Measurements from ENCODE around the gene CALHM1.
A peak's percentile ranks its signal among the peaks of the same experiment; 100 is the strongest.

CALHM1 gene

GRCh38 chr10:103447187-103447586 is 11.5 kb downstream of the CALHM1 start:
- no peak for DNase-seq
- Histone ChIP-seq H3K4me1 (ENCODE audit: control insufficient read depth, insufficient read depth, low read depth, low read length) (peaks cover 15% of the 10 kb centered on the region), H3K23ac (ENCODE audit: low read length in 2 of 2) (no peak overlapping the region), H3K27me3 (ENCODE audit: control insufficient read depth in 1 of 2, insufficient read depth in 1 of 2, low read length in 2 of 2) (no peaks in the 10 kb centered on the region), H4K8ac (ENCODE audit: low read length) (no peak overlapping the region), H3K27ac (ENCODE audit: low read length, poor library complexity, severe bottlenecking) (no peak overlapping the region), H3K9me3 (ENCODE audit: control insufficient read depth, low read length) (no peaks in the 10 kb centered on the region), H3K4me3 (ENCODE audit: insufficient read depth in 1 of 2, low read depth in 1 of 2, low read length in 2 of 2) (peak overlapping the region in 1 of 2 experiments; percentile 40), H3K4me2 (ENCODE audit: low read length, poor library complexity, severe bottlenecking) (no peak overlapping the region), H3K18ac (ENCODE audit: low read depth in 1 of 2, low read length in 2 of 2) (no peak overlapping the region), H2BK15ac (ENCODE audit: low read depth, poor library complexity, severe bottlenecking) (no peak overlapping the region), H3K14ac (ENCODE audit: low read length in 2 of 2) (no peak overlapping the region), H2BK120ac (ENCODE audit: low read depth, low read length) (no peak overlapping the region), H4K91ac (ENCODE audit: low read length) (peak overlapping the region; percentile 28), H2BK5ac (ENCODE audit: low read depth, low read length, poor library complexity, severe bottlenecking) (no peak overlapping the region), H2BK12ac (ENCODE audit: low read length in 2 of 2) (no peak overlapping the region), H2AK5ac (ENCODE audit: low read length, severe bottlenecking) (no peak overlapping the region), H3K9ac (ENCODE audit: low read length) (peak overlapping the region; percentile 47), H2AFZ (ENCODE audit: low read depth, low read length) (no peak overlapping the region), H3K4ac (ENCODE audit: low read depth in 1 of 2, low read length in 2 of 2) (no peak overlapping the region), H3K79me1 (replicated peaks; ENCODE audit: low read length, poor library complexity, severe bottlenecking) (peaks cover 8% of the 10 kb centered on the region), H3K36me3 (ENCODE audit: control insufficient read depth in 1 of 2, insufficient read depth in 2 of 2, low read depth in 1 of 2, low read length in 2 of 2) (peaks cover 68 to 73% of the 10 kb centered on the region in 2 experiments)
- 98% methylated on average over 23 of the region's 23 CpGs for WGBS

- Histone ChIP-seq H2BK15ac (ENCODE audit: low read depth, poor library complexity, severe bottlenecking) (no peak overlapping the region), H2AK5ac (ENCODE audit: low read length, severe bottlenecking) (no peak overlapping the region), H3K14ac (ENCODE audit: low read length in 2 of 2) (no peak overlapping the region), H3K23ac (ENCODE audit: low read length in 2 of 2) (no peak overlapping the region), H3K79me1 (replicated peaks; ENCODE audit: low read length, poor library complexity, severe bottlenecking) (peaks cover 8% of the 10 kb centered on the region), H2BK120ac (ENCODE audit: low read depth, low read length) (no peak overlapping the region), H3K9ac (ENCODE audit: low read length) (peak overlapping the region; percentile 74), H2BK5ac (ENCODE audit: low read depth, low read length, poor library complexity, severe bottlenecking) (no peak overlapping the region), H3K9me3 (ENCODE audit: control insufficient read depth, low read length) (no peaks in the 10 kb centered on the region), H3K27me3 (ENCODE audit: control insufficient read depth in 1 of 2, insufficient read depth in 1 of 2, low read length in 2 of 2) (no peaks in the 10 kb centered on the region), H3K18ac (ENCODE audit: low read depth in 1 of 2, low read length in 2 of 2) (peak overlapping the region in 1 of 2 experiments; percentile 56), H3K4ac (ENCODE audit: low read depth in 1 of 2, low read length in 2 of 2) (no peak overlapping the region), H2AFZ (ENCODE audit: low read depth, low read length) (no peak overlapping the region), H4K8ac (ENCODE audit: low read length) (peak overlapping the region; percentile 74), H3K36me3 (ENCODE audit: control insufficient read depth in 1 of 2, insufficient read depth in 2 of 2, low read depth in 1 of 2, low read length in 2 of 2) (peaks cover 74 to 79% of the 10 kb centered on the region in 2 experiments), H4K91ac (ENCODE audit: low read length) (no peak overlapping the region), H3K4me1 (ENCODE audit: control insufficient read depth, insufficient read depth, low read depth, low read length) (peaks cover 13% of the 10 kb centered on the region), H3K4me3 (ENCODE audit: insufficient read depth in 1 of 2, low read depth in 1 of 2, low read length in 2 of 2) (peak overlapping the region in 1 of 2 experiments; percentile 48), H3K27ac (ENCODE audit: low read length, poor library complexity, severe bottlenecking) (no peak overlapping the region), H3K4me2 (ENCODE audit: low read length, poor library complexity, severe bottlenecking) (no peak overlapping the region), H2BK12ac (ENCODE audit: low read length in 2 of 2) (peak overlapping the region in 1 of 2 experiments; percentile 26)
- peak; percentile 83 for DNase-seq
- 62% methylated on average over 9 of the region's 12 CpGs for WGBS
Observed at GRCh38 chr10:103445767-103446567, 12.7 kb downstream of the CALHM1 start.

GRCh38 chr10:103445366-103445765 is 13.3 kb downstream of the CALHM1 start:
- no peak overlapping the region for H3K18ac ChIP-seq (ENCODE audit: low read depth in 1 of 2, low read length in 2 of 2)
- no peak overlapping the region for H2AK5ac ChIP-seq (ENCODE audit: low read length, severe bottlenecking)
- peak overlapping the region; percentile 65 for H3K9ac ChIP-seq (ENCODE audit: low read length)
- WGBS = 95% methylated on average over 9 of the region's 9 CpGs
- no peak overlapping the region for H4K8ac ChIP-seq (ENCODE audit: low read length)
- no peak overlapping the region for H3K27ac ChIP-seq (ENCODE audit: low read length, poor library complexity, severe bottlenecking)
- no peak overlapping the region for H2BK120ac ChIP-seq (ENCODE audit: low read depth, low read length)
- no peak overlapping the region for H3K14ac ChIP-seq (ENCODE audit: low read length in 2 of 2)
- no peak overlapping the region for H2BK5ac ChIP-seq (ENCODE audit: low read depth, low read length, poor library complexity, severe bottlenecking)
- peaks cover 76 to 82% of the 10 kb centered on the region in 2 experiments for H3K36me3 ChIP-seq (ENCODE audit: control insufficient read depth in 1 of 2, insufficient read depth in 2 of 2, low read depth in 1 of 2, low read length in 2 of 2)
- no peaks in the 10 kb centered on the region for H3K9me3 ChIP-seq (ENCODE audit: control insufficient read depth, low read length)
- no peak overlapping the region for H3K4me2 ChIP-seq (ENCODE audit: low read length, poor library complexity, severe bottlenecking)
- no peak overlapping the region for H2BK12ac ChIP-seq (ENCODE audit: low read length in 2 of 2)
- peak overlapping the region; percentile 46 for H4K91ac ChIP-seq (ENCODE audit: low read length)
- H3K4me3 ChIP-seq (ENCODE audit: insufficient read depth in 1 of 2, low read depth in 1 of 2, low read length in 2 of 2) = peak overlapping the region in 1 of 2 experiments; percentile 43
- H3K23ac ChIP-seq (ENCODE audit: low read length in 2 of 2) = no peak overlapping the region
- H3K4ac ChIP-seq (ENCODE audit: low read depth in 1 of 2, low read length in 2 of 2) = no peak overlapping the region
- H3K79me1 ChIP-seq (replicated peaks; ENCODE audit: low read length, poor library complexity, severe bottlenecking) = peaks cover 8% of the 10 kb centered on the region
- no peaks in the 10 kb centered on the region for H3K27me3 ChIP-seq (ENCODE audit: control insufficient read depth in 1 of 2, insufficient read depth in 1 of 2, low read length in 2 of 2)
- peak overlapping the region; percentile 20 for H2BK15ac ChIP-seq (ENCODE audit: low read depth, poor library complexity, severe bottlenecking)
- no peak for DNase-seq
- H2AFZ ChIP-seq (ENCODE audit: low read depth, low read length) = no peak overlapping the region
- H3K4me1 ChIP-seq (ENCODE audit: control insufficient read depth, insufficient read depth, low read depth, low read length) = peaks cover 13% of the 10 kb centered on the region

- no peak overlapping the region for H4K91ac ChIP-seq (ENCODE audit: low read length)
- H3K4me1 ChIP-seq (ENCODE audit: control insufficient read depth, insufficient read depth, low read depth, low read length) = peaks cover 13% of the 10 kb centered on the region
- no peak overlapping the region for H4K8ac ChIP-seq (ENCODE audit: low read length)
- H3K79me1 ChIP-seq (replicated peaks; ENCODE audit: low read length, poor library complexity, severe bottlenecking) = peaks cover 5% of the 10 kb centered on the region
- H2BK12ac ChIP-seq (ENCODE audit: low read length in 2 of 2) = no peak overlapping the region
- no peak overlapping the region for H2BK15ac ChIP-seq (ENCODE audit: low read depth, poor library complexity, severe bottlenecking)
- no peak overlapping the region for H3K4ac ChIP-seq (ENCODE audit: low read depth in 1 of 2, low read length in 2 of 2)
- H3K27ac ChIP-seq (ENCODE audit: low read length, poor library complexity, severe bottlenecking) = no peak overlapping the region
- DNase-seq = no peak
- no peak overlapping the region for H3K9ac ChIP-seq (ENCODE audit: low read length)
- no peaks in the 10 kb centered on the region for H3K27me3 ChIP-seq (ENCODE audit: control insufficient read depth in 1 of 2, insufficient read depth in 1 of 2, low read length in 2 of 2)
- H3K23ac ChIP-seq (ENCODE audit: low read length in 2 of 2) = no peak overlapping the region
- 98% methylated on average over 9 of the region's 10 CpGs for WGBS
- no peak overlapping the region for H2BK5ac ChIP-seq (ENCODE audit: low read depth, low read length, poor library complexity, severe bottlenecking)
- H3K4me2 ChIP-seq (ENCODE audit: low read length, poor library complexity, severe bottlenecking) = no peak overlapping the region
- H3K4me3 ChIP-seq (ENCODE audit: insufficient read depth in 1 of 2, low read depth in 1 of 2, low read length in 2 of 2) = no peak overlapping the region
- no peaks in the 10 kb centered on the region for H3K9me3 ChIP-seq (ENCODE audit: control insufficient read depth, low read length)
- peaks cover 76 to 82% of the 10 kb centered on the region in 2 experiments for H3K36me3 ChIP-seq (ENCODE audit: control insufficient read depth in 1 of 2, insufficient read depth in 2 of 2, low read depth in 1 of 2, low read length in 2 of 2)
- H2AK5ac ChIP-seq (ENCODE audit: low read length, severe bottlenecking) = no peak overlapping the region
- no peak overlapping the region for H3K14ac ChIP-seq (ENCODE audit: low read length in 2 of 2)
- H3K18ac ChIP-seq (ENCODE audit: low read depth in 1 of 2, low read length in 2 of 2) = no peak overlapping the region
- H2AFZ ChIP-seq (ENCODE audit: low read depth, low read length) = no peak overlapping the region
- no peak overlapping the region for H2BK120ac ChIP-seq (ENCODE audit: low read depth, low read length)
Observed at GRCh38 chr10:103444478-103444877, 14.2 kb downstream of the CALHM1 start.
